PFSK-1 (cell line): ENCODE measurements around the gene ZNF709.

Experiments
- FOXP2 ChIP-seq: optimal IDR thresholded peaks from 2 replicates; pipeline ENCODE3; 2011; ENCODE audit warnings: borderline replicate concordance, control low read depth, inconsistent platforms; ENCODE audit not compliant: insufficient read depth; ENCODE audit errors: extremely low read length, extremely low read depth
- POLR2AphosphoS5 ChIP-seq: IDR thresholded peaks from 2 replicates; pipeline ENCODE4 v1.6.1; 2012; ENCODE audit warnings: low read depth, mild to moderate bottlenecking, control low read depth, low read length, moderate library complexity
- SIN3A ChIP-seq: IDR thresholded peaks from 2 replicates; pipeline ENCODE4 v1.6.1; 2012; ENCODE audit warnings: mild to moderate bottlenecking, low read length, moderate library complexity, borderline replicate concordance; ENCODE audit not compliant: insufficient read depth
- TAF1 ChIP-seq: IDR thresholded peaks from 2 replicates; pipeline ENCODE4 v1.6.1; 2012; ENCODE audit warnings: low read length, control low read depth, borderline replicate concordance; ENCODE audit not compliant: insufficient read depth
- TF ChIP-seq, protein P1 (sequence below), 2 experiments: IDR thresholded peaks; 2 replicates each; pipeline versions ENCODE4 v1.6.1 to v1.8.0; 2011 to 2012; ENCODE audit warnings: low read depth in 2 of 2, low read length in 2 of 2, control low read depth in 1 of 2, inconsistent platforms in 1 of 2, mild to moderate bottlenecking in 1 of 2, moderate library complexity in 1 of 2; ENCODE audit not compliant: insufficient read depth in 1 of 2

Gene ZNF709

DNA sequence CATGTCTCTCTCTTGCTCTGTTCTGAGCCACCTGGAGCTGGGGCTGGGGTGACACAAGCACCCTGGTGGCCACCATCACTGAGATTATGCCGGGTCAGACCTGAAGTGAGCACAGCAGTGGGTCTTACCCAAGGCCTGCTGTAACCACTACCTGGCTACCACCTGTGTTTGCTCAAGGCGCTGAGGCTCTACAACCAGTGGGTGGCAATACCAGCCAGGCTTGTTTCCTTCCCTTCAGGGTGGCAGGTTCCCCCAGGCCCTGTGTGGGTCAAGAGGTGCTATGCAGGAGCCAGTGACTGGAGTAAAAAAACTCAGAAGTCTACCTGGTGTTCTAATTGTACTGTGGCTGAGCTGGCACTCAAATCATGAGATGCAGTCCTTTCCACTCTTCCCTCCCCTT is 35.8 kb downstream of the ZNF709 start:
- TF ChIP-seq, protein P1, sequence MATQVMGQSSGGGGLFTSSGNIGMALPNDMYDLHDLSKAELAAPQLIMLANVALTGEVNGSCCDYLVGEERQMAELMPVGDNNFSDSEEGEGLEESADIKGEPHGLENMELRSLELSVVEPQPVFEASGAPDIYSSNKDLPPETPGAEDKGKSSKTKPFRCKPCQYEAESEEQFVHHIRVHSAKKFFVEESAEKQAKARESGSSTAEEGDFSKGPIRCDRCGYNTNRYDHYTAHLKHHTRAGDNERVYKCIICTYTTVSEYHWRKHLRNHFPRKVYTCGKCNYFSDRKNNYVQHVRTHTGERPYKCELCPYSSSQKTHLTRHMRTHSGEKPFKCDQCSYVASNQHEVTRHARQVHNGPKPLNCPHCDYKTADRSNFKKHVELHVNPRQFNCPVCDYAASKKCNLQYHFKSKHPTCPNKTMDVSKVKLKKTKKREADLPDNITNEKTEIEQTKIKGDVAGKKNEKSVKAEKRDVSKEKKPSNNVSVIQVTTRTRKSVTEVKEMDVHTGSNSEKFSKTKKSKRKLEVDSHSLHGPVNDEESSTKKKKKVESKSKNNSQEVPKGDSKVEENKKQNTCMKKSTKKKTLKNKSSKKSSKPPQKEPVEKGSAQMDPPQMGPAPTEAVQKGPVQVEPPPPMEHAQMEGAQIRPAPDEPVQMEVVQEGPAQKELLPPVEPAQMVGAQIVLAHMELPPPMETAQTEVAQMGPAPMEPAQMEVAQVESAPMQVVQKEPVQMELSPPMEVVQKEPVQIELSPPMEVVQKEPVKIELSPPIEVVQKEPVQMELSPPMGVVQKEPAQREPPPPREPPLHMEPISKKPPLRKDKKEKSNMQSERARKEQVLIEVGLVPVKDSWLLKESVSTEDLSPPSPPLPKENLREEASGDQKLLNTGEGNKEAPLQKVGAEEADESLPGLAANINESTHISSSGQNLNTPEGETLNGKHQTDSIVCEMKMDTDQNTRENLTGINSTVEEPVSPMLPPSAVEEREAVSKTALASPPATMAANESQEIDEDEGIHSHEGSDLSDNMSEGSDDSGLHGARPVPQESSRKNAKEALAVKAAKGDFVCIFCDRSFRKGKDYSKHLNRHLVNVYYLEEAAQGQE (IDR thresholded peaks at IDR 0.05; ENCODE audit: insufficient read depth in 1 of 2, low read depth in 2 of 2, low read length in 2 of 2) = no peak
- TF ChIP-seq FOXP2 (no peak), POLR2AphosphoS5 (no peak), SIN3A (no peak), TAF1 (no peak)

DNA sequence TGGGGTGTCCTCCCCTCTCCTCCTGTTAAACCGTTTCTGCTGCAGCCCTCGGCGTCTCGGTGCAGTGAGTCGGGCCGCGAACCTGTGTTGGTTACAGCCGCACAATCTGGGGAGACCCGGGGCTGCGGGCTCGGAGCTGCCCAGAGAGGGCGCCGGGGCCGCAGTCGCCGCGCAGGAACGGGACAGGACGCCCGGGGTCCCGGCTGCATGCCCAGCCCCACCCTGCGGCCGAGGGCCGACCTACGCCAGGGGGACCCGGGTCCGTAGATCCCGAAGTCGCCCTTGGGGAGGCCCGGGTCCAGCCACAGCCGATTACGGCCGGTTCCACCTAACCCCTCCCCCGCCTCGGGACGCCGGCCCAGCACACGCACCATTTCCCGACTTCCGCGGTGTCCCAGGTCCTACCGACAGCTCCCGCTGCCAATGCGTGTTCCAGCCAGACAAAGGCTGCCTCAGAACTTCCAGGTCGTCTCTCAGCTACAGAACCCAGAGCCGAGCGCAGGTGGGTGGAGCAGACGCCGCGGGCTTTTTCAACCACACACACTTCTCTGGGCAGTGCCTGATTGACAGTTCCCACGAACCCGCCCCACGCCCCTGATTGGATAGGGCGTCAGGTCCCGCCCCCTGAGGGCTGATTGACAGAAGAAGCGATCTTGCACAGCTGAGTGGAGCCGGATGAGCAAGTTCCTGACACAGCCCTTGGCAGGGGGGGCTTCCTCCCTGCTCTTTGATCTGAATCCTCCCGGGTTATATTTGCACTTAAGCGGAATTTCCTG is 43.9 kb downstream of the ZNF709 start, which contains the start of gene ZNF443:
ZNF443 (minus strand) TSS at position 481 of the 776 bp plus-strand sequence; CDS start at position 374, 107 bp downstream.
- TF ChIP-seq, protein P1 (IDR thresholded peaks at IDR 0.05; ENCODE audit: insufficient read depth in 1 of 2, low read depth in 2 of 2, low read length in 2 of 2) = no peak
- TF ChIP-seq SIN3A (no peak), TAF1 (no peak), FOXP2 (no peak), POLR2AphosphoS5 (no peak)

- no peak for TF ChIP-seq FOXP2
- no peak for TF ChIP-seq SIN3A
- no peak for TF ChIP-seq POLR2AphosphoS5
- TF ChIP-seq TAF1 = no peak
- TF ChIP-seq, protein P1 (IDR thresholded peaks at IDR 0.05; ENCODE audit: insufficient read depth in 1 of 2, low read depth in 2 of 2, low read length in 2 of 2) = no peak
These were observed 58.7 kb downstream of the ZNF709 start for GRCh38 chr19:12425888-12426274.

GRCh38 chr19:12425236-12425887 is 59.3 kb downstream of the ZNF709 start:
- no peak for TF ChIP-seq FOXP2
- no peak for TF ChIP-seq SIN3A
- TF ChIP-seq, protein P1 (IDR thresholded peaks at IDR 0.05; ENCODE audit: insufficient read depth in 1 of 2, low read depth in 2 of 2, low read length in 2 of 2) = no peak
- no peak for TF ChIP-seq TAF1
- no peak for TF ChIP-seq POLR2AphosphoS5
